OCI-LY1 (cell line): ENCODE results near the gene SLC16A4.

ENCODE experiments used
- EZH2 ChIP-seq: fragments of 200-600 bp; sonication (generic), shearing (Covaris generic); IDR thresholded peaks from 2 replicates; pipeline ENCODE4 v1.8.0; 2017; ENCODE audit warnings: borderline replicate concordance, mixed run types, mild to moderate bottlenecking, antibody characterized with exemption, low read length, moderate library complexity, mixed read lengths
- TF ChIP-seq, protein P1 (sequence below): fragments of 200-600 bp; sonication (generic), shearing (Covaris generic); IDR thresholded peaks from 2 replicates; pipeline ENCODE4 v1.5.1; 2017; ENCODE audit warnings: mild to moderate bottlenecking, antibody characterized with exemption, low read length, moderate library complexity, mixed read lengths

DNA sequence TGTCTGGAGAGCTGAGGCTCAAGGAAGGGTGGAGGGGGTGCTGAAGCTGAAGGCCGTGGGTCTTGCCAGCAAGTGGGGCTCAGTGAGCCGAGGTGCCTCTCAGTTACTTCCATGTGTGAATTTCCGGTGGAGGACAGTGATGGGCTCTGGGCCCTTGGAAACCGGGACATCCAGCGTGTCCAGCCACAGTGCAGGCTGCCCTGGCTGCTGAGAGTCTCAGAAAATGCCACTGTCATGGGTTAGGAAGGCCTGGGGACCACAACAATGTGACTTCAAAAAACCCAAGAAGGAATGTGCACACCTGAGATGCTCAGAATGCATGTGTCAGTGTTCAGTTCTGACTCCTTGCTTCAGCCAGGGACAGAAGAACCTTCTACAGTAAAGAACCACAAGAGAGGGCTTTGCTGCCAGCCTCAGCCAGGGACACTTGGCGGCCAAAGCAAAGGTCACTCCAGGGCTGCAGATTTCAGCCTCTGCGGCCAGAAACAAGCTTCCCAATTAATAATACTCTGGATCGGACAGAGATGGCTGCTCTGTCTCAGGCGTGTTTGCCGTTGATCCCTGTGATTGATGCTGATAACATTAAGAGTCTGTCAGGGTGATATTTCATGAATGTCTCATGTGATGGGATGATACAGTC lies 29.3 kb upstream of the SLC16A4 start:
- TF ChIP-seq, protein P1, sequence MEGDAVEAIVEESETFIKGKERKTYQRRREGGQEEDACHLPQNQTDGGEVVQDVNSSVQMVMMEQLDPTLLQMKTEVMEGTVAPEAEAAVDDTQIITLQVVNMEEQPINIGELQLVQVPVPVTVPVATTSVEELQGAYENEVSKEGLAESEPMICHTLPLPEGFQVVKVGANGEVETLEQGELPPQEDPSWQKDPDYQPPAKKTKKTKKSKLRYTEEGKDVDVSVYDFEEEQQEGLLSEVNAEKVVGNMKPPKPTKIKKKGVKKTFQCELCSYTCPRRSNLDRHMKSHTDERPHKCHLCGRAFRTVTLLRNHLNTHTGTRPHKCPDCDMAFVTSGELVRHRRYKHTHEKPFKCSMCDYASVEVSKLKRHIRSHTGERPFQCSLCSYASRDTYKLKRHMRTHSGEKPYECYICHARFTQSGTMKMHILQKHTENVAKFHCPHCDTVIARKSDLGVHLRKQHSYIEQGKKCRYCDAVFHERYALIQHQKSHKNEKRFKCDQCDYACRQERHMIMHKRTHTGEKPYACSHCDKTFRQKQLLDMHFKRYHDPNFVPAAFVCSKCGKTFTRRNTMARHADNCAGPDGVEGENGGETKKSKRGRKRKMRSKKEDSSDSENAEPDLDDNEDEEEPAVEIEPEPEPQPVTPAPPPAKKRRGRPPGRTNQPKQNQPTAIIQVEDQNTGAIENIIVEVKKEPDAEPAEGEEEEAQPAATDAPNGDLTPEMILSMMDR = no peak
- no peak for TF ChIP-seq EZH2
